Kidney (tissue), 14 donors: ENCODE results near the gene ZCCHC14. TPM values are rescaled to one million over a fixed set of nuclear protein-coding genes. Genes with fewer than 3 reads are reported as not detected.
"Not testable (repeated sequence)": the region's sequence is repeated elsewhere in the genome, so short reads cannot be mapped to it uniquely, and the experiment has no call there.

Source experiments
- DNase-seq, 5 donors: peaks; one replicate each; pipeline ENCODE4 v3.0.0-alpha.2; 2013 to 2020
- FAIRE-seq: peaks from 2 replicates; lab custom pipeline; 2012; peaks lifted over from hg19 to GRCh38; lab: Jason Lieb, UNC
- H3K27ac ChIP-seq, 2 donors: one replicate each; pipeline ENCODE4 v1.7.0; 2013; ENCODE audit warnings: low read depth in 2 of 2, low read length in 2 of 2, inconsistent platforms in 1 of 2
- H3K27me3 ChIP-seq: one replicate; pipeline ENCODE4 v1.7.1; 2013; ENCODE audit warnings: low read length, inconsistent platforms; ENCODE audit not compliant: control insufficient read depth, insufficient read depth
- H3K36me3 ChIP-seq, 3 donors: one replicate each; pipeline versions ENCODE4 v1.7.0 to v1.7.1; 2013; ENCODE audit warnings: low read length in 3 of 3, control low read depth in 1 of 3, inconsistent platforms in 1 of 3; ENCODE audit not compliant: insufficient read depth in 3 of 3, control insufficient read depth in 2 of 3
- H3K4me1 ChIP-seq, 3 donors: one replicate each; pipeline versions ENCODE4 v1.7.0 to v1.7.1; 2013; ENCODE audit warnings: low read length in 3 of 3, inconsistent platforms in 1 of 3, low read depth in 1 of 3; ENCODE audit not compliant: control insufficient read depth in 2 of 3, insufficient read depth in 2 of 3
- H3K4me3 ChIP-seq, 3 donors: one replicate each; pipeline versions ENCODE4 v1.7.0 to v1.8.1; 2013; ENCODE audit warnings: low read length in 3 of 3, control low read depth in 1 of 3, inconsistent platforms in 1 of 3
- H3K9ac ChIP-seq, 3 donors: one replicate each; pipeline versions ENCODE4 v1.7.0 to v1.7.1; 2013; ENCODE audit warnings: low read length in 3 of 3, control low read depth in 1 of 3, inconsistent platforms in 1 of 3
- H3K9me3 ChIP-seq, 3 donors: one replicate each; pipeline versions ENCODE4 v1.7.0 to v1.7.1; 2013; ENCODE audit warnings: low read length in 3 of 3, control low read depth in 1 of 3, inconsistent platforms in 1 of 3; ENCODE audit not compliant: control insufficient read depth in 2 of 3, insufficient read depth in 1 of 3
- intact Hi-C: fragments of 100-400 bp; cut with DNase I; formaldehyde crosslinking; loops from one replicate; pipeline ENCODE4 v1.11.1; 2022
- polyA plus RNA-seq: library from polyadenylated mRNA; stranded (reverse); fragments of 350-450 nt; fragmentation: Illumina TruSeq; extraction: RNeasy Lipid Tissue Mini Kit (QIAGEN cat#74804); gene quantifications from one replicate; pipeline ENCODE4 v1.2.3, GENCODE V29; 2014; ENCODE audit warnings: low read depth, low replicate concordance; ENCODE audit not compliant: insufficient read depth
- total RNA-seq: library from RNA; stranded (reverse); fragmentation: NEBNext Ultra II Directional; extraction: Animal tissue kit (Norgen Biotek cat#: 25700); gene quantifications from one replicate; pipeline ENCODE4 v1.2.1, GENCODE V29; 2021
- TF ChIP-seq, protein P1 (sequence below): IDR thresholded peaks from 3 replicates; pipeline ENCODE4 v1.5.1; 2012; ENCODE audit warnings: mild to moderate bottlenecking, moderate library complexity, borderline replicate concordance; ENCODE audit not compliant: insufficient read depth; ENCODE audit errors: extremely low read depth
- donor health status: control.
- donor health status: control.
- donor health status: control.
- donor health status: control.
- donor health status: control.
- donor health status: DM: yes; HTN: yes; CAD: no.
- donor health status: Normal renal cell carcinoma (clear cell type).

The ZCCHC14 gene
- total and polyA plus RNA-seq, 2 donors from 2014 or later, result 6.4 to 32.8 TPM

GRCh38 chr16:87486282-87486681 lies 6.5 kb downstream of the ZCCHC14 start:
- no peak overlapping the region for H3K9ac ChIP-seq
- intact Hi-C loops, result no loop called here
- H3K9me3 ChIP-seq, result no peaks in the 10 kb centered on the region
- no peak overlapping the region for H3K27ac ChIP-seq
- H3K4me3 ChIP-seq, result no peak overlapping the region
- TF ChIP-seq, protein P1, sequence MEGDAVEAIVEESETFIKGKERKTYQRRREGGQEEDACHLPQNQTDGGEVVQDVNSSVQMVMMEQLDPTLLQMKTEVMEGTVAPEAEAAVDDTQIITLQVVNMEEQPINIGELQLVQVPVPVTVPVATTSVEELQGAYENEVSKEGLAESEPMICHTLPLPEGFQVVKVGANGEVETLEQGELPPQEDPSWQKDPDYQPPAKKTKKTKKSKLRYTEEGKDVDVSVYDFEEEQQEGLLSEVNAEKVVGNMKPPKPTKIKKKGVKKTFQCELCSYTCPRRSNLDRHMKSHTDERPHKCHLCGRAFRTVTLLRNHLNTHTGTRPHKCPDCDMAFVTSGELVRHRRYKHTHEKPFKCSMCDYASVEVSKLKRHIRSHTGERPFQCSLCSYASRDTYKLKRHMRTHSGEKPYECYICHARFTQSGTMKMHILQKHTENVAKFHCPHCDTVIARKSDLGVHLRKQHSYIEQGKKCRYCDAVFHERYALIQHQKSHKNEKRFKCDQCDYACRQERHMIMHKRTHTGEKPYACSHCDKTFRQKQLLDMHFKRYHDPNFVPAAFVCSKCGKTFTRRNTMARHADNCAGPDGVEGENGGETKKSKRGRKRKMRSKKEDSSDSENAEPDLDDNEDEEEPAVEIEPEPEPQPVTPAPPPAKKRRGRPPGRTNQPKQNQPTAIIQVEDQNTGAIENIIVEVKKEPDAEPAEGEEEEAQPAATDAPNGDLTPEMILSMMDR, result no peak
- no peak for FAIRE-seq
- H3K4me1 ChIP-seq, result peaks cover 2 to 51% (median 38%) of the 10 kb centered on the region in 3 donors
- no peaks in the 10 kb centered on the region for H3K36me3 ChIP-seq
- H3K27me3 ChIP-seq, result no peaks in the 10 kb centered on the region
- no peak for DNase-seq

DNA sequence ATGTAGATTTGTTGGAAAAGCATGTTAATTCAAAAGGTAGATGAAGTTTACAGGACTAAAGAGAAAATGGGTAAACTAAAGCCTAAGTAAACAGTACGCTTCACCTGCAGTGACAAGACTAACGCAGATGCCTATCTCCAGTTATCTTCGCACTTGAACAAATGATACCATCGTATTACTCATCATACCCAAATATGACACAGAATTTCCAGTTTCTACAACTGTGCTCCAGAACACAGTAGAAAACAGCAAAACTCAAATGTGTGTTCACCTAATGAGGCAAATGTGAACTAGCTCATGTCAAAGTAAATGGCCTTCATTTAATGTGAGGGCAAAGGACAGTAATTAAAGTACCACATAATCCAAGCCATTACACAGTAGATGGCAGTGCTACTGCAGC lies 7.0 kb downstream of the ZCCHC14 start:
- not testable (repeated sequence) for FAIRE-seq

DNA sequence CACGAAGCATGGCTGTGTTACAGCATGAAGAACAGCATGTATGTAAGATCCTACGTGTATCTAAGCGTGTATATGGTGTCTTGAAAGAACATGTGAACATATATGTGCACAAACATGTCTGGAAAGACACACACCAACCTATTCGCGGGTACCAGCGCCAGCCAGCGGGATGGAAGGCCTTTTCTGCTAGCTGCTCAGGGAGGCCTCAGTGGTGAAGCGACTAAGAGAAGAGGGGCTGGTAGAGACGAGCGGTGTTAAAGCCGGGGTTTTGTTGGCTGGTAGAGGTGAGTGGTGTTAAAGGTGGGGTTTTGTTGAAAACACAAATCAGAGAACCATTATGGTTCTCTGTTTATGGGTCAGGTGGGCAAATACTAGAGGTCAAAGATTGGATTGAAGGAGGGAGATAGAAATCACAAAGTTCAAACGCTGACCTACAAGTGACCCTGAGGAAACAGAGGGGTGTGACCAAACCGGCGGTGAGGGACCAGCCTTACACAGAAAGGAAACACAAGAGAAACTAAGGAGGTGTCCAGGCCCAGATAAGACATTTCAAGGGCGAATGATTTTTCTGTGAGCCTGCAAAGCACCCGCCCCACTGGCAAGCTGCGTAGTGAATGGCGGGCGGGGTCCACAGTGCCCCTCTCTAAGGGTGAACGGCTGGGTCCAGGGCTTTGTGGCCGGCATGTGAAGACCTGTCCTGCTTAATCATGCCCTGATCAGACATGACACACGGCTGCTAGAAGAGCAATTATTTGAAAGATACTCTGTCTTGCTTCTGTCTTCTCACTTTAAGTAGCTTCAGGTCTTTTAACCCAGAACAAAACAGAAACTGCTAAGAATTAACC lies 8.1 kb downstream of the ZCCHC14 start:
- Histone ChIP-seq H3K4me3 (peak overlapping the region in 2 of 3 donors; percentile 4), H3K9ac (peak overlapping the region in 1 of 3 donors; percentile 62), H3K9me3 (no peaks in the 10 kb centered on the region), H3K27me3 (no peaks in the 10 kb centered on the region), H3K4me1 (peaks cover 2 to 54% (median 32%) of the 10 kb centered on the region in 3 donors), H3K27ac (peak overlapping the region; percentile 13 to 89), H3K36me3 (no peaks in the 10 kb centered on the region)
- no peak for FAIRE-seq
- DNase-seq, result peak in 1 of 5 donors; percentile 36
- intact Hi-C loops, result no loop called here
- TF ChIP-seq, protein P1, result no peak

More for the DNA sequence above, 7.0 kb downstream of the ZCCHC14 start:
- H3K36me3 ChIP-seq, H3K4me3 ChIP-seq, intact Hi-C loops, H3K9ac ChIP-seq, H3K27me3 ChIP-seq, DNase-seq, H3K9me3 ChIP-seq: not testable (repeated sequence)
- H3K4me1 ChIP-seq, result peaks cover 2 to 54% (median 36%) of the 10 kb centered on the region in 3 donors
- peak overlapping the region in 1 of 2 donors; percentile 47 for H3K27ac ChIP-seq

DNA sequence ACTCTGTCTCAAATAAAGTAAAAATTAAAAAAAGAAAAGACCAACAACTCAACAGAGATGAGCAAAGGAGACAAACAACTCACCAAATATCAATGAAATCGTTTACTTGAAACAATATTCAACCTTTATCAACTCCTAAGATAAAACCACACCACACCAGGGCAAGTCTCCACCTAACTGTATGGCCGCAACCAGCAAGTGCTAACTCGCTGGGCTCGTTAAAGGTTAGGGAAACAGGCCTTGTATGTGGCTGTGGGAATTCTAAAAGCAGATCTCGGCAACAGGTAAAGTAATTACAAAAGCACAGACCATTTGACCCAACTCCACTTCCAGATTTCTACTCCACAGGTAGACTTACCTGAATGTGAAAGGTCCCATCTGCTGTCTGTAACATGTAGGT lies 9.3 kb downstream of the ZCCHC14 start:
- TF ChIP-seq, protein P1, result no peak
- H3K9me3 ChIP-seq, result no peaks in the 10 kb centered on the region
- peaks cover 2 to 45% (median 28%) of the 10 kb centered on the region in 3 donors for H3K4me1 ChIP-seq
- DNase-seq (no peak), FAIRE-seq (no peak)
- H3K36me3 ChIP-seq, result no peaks in the 10 kb centered on the region
- H3K27ac ChIP-seq, result peak overlapping the region; percentile 41 to 59
- no peak overlapping the region for H3K9ac ChIP-seq
- H3K4me3 ChIP-seq, result no peak overlapping the region
- no peaks in the 10 kb centered on the region for H3K27me3 ChIP-seq
- intact Hi-C loops, result no loop called here

GRCh38 chr16:87482670-87483069 lies 10.2 kb downstream of the ZCCHC14 start:
- intact Hi-C loops, result not testable (repeated sequence)

More at GRCh38 chr16:87482670-87483069, 10.2 kb downstream of the ZCCHC14 start:
- not testable (repeated sequence) for H3K27me3 ChIP-seq, H3K36me3 ChIP-seq, H3K9me3 ChIP-seq, H3K4me3 ChIP-seq, H3K9ac ChIP-seq, DNase-seq, FAIRE-seq, H3K27ac ChIP-seq
- H3K4me1 ChIP-seq, result peaks cover 2 to 39% (median 26%) of the 10 kb centered on the region in 3 donors
